PC-3 (cell line): ENCODE measurements around the gene CIAO2B.

Source experiments
- CTCF ChIP-seq: fragments of 300-600 bp; sonication (generic); conservative IDR thresholded peaks from 2 replicates; pipeline ENCODE4 v1.5.1; 2017; ENCODE audit warnings: antibody characterized with exemption, low read depth, mild to moderate bottlenecking, low read length
- EZH2 ChIP-seq: fragments of 300-600 bp; sonication (generic); IDR thresholded peaks from one replicate; pipeline ENCODE4 v1.6.1; 2017; ENCODE audit warnings: antibody characterized with exemption, mild to moderate bottlenecking, low read length; ENCODE audit not compliant: unreplicated experiment
- EZH2phosphoT487 ChIP-seq: fragments of 300-600 bp; sonication (generic); IDR thresholded peaks from 2 replicates; pipeline ENCODE4 v1.6.1; 2018; ENCODE audit warnings: mild to moderate bottlenecking, antibody characterized with exemption, low read length, borderline replicate concordance

GRCh38 chr16:66970775-66971720, 36.8 kb upstream of the CIAO2B start:
- TF ChIP-seq CTCF (no peak), EZH2phosphoT487 (no peak), EZH2 (no peak)
